NCI-H146 treated with DMSO at 0.1 percent for 48 hours (cell line): Measurements from ENCODE around the gene LHX6.

Experiments used
- DNase-seq: peaks from one replicate; lab custom pipeline; 2025; ENCODE audit not compliant: unreplicated experiment; lab: John Stamatoyannopoulos, UW

Gene LHX6

DNA sequence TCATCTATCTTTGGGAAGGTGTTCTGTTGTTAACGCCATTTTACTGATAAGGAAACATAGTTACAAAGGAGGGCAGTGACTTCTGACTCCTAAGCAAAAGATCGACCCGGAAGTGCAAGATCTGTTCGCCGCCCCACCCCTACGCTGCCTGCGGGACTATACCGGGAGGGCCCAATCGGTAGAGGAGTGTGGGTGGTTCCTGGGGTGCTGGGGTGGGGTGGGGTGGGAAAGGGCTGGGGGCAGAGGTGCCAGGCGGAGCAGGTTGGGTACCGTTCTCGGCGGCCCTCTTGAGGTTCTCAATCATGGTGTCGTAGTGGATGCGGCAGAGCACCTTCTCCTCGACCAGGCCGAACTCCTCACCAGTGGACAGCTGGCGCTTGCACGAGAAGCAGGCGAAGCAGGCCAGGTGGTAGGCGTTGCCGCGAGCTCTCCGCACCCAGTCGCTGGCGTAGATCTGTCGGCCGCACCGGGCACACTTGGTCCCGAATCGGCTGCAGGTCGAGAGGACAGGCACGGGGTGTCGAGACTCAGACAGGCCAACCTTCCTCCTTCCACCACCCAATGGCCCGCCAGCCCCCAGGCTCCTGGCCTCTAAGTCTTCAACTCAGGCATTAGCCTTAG is 11.8 kb downstream of the LHX6 start:
- DNase-seq: no peak

DNA sequence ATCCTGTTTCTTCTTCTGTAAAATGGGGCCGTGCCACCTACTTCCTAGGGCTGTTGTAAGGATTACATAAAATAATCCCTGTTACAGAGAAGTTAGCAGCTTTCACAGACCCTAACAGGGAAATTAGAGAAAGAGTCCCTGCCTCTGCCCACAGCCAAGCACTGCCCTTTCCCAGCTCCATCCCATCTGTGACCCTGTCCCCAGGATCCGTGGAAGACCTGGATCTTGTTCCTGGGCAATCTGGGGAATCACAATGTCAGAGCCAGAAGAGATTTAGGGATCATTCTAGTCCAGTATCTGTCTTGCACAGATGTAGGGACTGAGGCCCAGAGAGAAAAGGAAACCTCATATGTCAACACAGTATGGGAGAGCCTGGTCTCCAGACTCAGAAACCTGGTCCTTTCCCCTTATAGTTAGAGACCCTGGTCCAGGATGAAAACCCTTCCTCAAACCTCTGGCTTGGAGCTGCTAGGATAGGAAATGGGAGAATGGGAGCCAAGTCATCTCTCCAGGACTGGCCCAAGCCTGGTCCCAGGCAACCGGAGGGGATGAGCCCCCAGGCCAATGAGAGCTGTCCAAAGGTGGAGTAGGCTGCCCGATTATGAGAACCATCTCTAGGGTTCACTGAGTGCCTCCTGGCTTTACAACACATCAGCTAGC is 12.5 kb downstream of the LHX6 start:
- no peak for DNase-seq

GRCh38 chr9:122215663-122216062 is 13.1 kb downstream of the LHX6 start:
- no peak for DNase-seq

DNA sequence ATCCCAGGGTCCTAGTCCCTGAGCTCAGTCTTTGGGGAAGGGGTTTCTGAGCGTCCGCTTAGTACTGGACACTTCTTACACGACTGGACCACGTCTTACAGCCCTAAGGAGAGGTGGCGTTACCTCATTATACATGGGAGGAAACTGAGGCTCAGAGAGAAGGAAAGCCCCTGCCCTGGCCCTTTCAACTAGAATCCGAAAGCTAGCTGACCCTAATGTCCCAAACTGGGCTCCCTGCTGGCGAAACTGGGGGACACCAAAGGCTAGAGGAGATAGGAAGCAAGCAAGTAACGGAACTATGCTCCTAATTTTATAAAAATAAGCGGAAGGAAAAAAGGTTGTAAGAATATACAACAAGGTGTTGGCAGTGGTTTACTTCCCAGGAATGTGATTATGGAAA is 14.2 kb downstream of the LHX6 start:
- no peak for DNase-seq

- DNase-seq: peak; percentile 71
These were observed 15.0 kb downstream of the LHX6 start for GRCh38 chr9:122213589-122214413.

DNA sequence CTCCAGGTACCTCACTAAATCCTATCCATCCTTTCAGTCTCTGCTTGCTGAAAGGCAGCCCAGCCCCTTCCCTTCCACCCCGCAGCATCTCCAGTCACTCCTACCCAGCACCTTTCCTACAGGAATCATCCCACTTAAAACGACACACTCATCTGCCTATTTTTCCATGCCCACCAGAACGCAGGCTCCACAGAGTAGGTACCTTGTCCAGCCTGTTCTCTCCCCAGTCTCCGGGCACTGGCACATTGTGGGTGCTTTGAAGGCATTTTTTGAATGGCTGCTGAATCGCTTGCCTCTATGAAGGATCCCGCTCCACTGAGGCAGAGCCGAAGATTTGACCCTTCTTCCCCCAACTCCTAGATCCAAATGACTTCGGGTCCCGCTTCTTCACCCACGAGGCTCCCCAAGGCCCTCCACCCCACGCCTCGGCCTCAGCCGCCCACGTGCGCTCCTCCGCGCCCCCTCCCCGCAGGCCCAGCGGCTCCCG is 15.6 kb downstream of the LHX6 start:
- DNase-seq: no peak

- DNase-seq: no peak
These were observed 16.2 kb downstream of the LHX6 start for GRCh38 chr9:122212473-122213004.

DNA sequence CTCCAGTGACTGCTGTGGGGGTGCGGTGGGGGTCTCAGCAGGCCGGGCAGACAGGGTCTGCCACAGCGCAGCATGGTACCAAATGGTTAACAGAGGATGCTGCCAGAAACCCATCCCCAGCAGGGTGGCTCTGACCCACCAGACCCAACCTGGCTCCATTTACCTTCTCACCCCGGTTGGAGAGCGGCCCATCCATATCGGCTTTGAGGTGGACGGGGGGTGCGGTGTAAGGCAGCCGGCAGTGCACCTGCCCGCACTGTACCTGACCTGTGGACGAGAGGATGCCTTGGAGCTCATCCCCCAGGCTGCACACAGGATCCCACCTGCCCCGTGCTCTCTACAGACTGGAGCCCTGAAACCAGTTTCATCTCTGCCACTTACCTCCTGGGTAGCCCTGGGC is 19.3 kb downstream of the LHX6 start:
- no peak for DNase-seq

- DNase-seq: no peak
These were observed 21.7 kb downstream of the LHX6 start for GRCh38 chr9:122207096-122207495.

- DNase-seq: no peak
These were observed 22.4 kb downstream of the LHX6 start for GRCh38 chr9:122206118-122207046.

DNA sequence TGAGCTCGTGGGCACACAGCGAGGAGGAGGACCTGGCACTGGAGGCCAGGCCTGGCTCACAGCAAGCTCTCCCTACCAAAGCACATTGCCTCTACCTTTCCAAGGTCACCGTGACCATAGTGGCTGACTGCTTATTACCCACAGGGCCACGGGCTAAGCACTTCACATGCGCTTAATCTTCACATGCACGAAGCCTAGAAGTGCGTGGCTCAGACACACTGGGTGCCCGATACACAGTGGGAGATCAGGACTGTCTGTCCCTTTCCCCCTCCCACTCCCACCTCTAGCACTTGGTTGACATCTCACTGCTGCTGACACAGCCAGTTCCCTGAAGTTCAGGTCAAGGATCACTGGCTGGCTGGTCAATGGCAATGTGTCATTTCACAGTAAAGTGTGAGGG is 23.6 kb downstream of the LHX6 start:
- no peak for DNase-seq

DNA sequence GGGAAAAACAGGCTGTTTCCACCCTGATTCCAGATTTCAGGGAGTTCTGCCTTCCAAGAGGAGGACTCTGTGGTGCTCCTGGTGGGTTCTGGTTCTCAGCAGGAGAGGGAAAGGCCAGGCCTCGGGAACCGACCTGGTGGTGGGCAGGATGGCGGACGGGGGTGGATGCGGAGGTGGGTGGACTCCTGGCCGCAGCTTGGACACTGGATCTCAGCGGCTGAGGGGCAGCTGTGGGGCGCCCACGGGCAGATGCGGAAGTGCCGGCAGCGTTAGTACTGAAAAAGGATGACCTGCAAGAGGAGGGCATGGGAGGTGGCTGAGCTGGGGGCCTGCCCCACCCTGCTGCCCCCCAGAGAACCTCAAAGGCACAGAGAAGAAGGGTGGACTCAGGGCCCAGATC is 24.3 kb downstream of the LHX6 start:
- no peak for DNase-seq

DNA sequence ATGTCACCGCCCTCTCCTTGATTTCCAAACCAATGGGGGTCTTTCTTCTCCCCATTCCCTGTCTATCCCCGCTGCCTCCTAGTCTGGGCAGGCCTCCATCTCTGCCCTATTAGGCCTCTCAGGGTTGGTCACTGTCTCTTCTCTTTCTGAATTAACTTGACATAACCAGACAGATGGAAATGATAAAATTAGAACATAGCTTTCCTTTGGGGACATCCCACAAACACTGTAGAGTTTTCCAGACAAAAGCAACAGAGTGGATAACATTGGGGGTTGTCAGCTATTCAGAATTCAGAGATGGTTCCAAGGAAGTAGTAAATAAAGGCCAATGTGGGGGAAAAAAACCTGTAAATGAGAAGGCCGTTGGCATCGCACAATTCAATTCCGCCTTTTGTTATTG is 24.7 kb downstream of the LHX6 start:
- DNase-seq: no peak

DNA sequence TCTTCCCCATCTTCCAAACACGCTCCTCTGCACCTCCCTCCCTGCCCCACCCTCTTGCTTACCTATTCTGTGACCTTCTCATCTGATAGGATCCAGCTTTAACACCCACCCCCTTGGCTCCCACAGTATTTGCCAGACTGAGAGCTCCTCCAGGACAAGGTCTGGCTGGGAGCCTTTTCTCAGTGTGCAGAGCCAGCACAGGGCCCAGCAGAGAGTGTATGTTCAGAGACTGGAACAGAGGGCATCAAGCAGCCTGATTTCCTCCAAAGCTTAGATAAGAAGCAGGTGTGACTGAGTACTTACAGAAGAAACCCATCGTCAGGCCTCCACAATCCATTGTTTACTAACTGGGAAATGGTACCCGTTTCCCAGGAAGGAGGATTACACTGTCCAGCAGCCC is 26.6 kb downstream of the LHX6 start:
- no peak for DNase-seq

DNA sequence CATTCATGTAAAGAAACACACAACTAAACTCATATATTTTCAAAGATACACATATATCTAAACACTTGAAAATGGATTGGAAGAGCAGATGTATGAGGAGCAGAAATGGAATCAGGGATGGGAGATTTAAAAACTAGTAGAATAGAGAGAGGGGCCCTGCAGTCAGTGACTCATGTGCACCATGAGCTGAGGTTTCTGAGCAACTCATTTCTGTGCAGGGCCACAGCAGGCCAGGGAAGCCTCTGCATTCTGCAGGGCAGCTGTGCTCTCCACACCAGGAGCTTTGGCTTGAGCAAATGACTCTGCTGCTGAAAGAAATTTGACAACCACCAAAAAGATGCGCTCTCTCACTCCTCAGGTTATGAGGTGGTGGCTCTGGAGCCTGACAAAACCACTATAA is 27.1 kb downstream of the LHX6 start:
- no peak for DNase-seq

DNA sequence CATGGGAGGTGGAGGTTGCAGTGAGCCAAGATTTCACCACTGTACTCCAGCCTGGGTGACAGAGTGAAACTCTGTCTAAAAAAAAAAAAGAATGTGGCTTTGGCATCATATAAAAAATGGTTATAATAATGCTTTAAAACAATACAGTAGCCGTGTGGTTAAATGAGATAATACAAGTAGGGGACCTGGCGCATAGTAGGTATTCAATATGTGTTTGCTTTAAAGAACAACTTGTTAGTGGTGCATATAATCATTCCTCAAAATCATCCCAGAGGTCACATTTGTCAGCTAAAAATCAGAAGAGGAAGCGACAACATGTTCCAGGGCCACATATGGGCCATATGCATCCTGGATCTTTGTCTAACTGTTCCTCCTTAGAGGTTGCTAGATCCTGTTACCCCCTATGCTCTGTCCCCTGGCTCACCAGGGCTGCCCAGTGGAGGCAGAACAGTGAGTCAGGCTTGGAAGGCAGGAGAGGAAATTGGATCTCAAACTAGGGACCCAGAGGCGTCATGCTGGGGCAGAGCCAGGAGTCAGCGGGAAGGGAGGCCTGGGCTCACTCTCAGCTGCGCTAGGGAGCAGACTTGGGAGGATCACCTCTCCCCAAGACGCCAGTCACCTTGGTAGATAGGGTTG is 27.7 kb downstream of the LHX6 start:
- DNase-seq: no peak

GRCh38 chr9:122197882-122198281 is 30.9 kb downstream of the LHX6 start:
- DNase-seq: no peak

GRCh38 chr9:122197426-122197825 is 31.3 kb downstream of the LHX6 start:
- DNase-seq: no peak

DNA sequence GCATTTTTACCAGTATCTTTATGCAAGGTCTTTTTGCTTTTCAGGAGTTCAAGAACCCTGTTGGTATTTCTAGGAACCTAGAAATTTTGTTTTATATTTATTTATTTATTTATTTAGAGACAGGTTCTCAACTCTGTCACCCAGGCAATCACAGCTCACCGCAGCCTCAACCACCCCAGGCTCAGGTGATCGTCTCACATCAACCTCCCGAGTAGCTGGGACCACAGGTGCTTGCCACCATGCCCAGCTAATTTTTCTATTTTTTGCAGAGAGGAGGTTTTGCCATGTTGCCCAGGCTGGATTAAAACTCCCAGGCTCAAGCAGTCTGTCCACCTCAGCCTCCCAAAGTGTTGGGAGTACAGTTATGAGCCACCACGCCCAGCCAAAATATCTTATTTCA is 32.9 kb downstream of the LHX6 start:
- no peak for DNase-seq

GRCh38 chr9:122193651-122194050 is 35.1 kb downstream of the LHX6 start:
- no peak for DNase-seq
